Colonic mucosa (tissue), 4 donors: ENCODE results near the gene THSD7B. TPM values are rescaled to one million over a fixed set of nuclear protein-coding genes. Genes with fewer than 3 reads are reported as not detected.
"Not testable (repeated sequence)": the region's sequence is repeated elsewhere in the genome, so short reads cannot be mapped to it uniquely, and the experiment has no call there.

Experiments used
- DNase-seq: peaks from one replicate; pipeline ENCODE4 v3.0.0-alpha.2; 2020
- H3K27ac ChIP-seq: fragments of 200-600 bp; one replicate; pipeline ENCODE4 v1.8.0; 2021
- H3K27me3 ChIP-seq: fragments of 200-600 bp; one replicate; pipeline ENCODE4 v1.8.0; 2021
- H3K36me3 ChIP-seq: fragments of 200-600 bp; one replicate; pipeline ENCODE4 v1.8.0; 2021
- H3K4me1 ChIP-seq: fragments of 200-600 bp; one replicate; pipeline ENCODE4 v1.8.0; 2021; ENCODE audit warnings: mild to moderate bottlenecking
- H3K4me3 ChIP-seq: fragments of 200-600 bp; one replicate; pipeline ENCODE4 v1.8.0; 2021
- H3K9ac ChIP-seq, 2 donors: one replicate each; pipeline ENCODE4 v1.7.0; 2013; ENCODE audit warnings: control low read depth in 2 of 2, low read depth in 2 of 2, low read length in 2 of 2
- H3K9me3 ChIP-seq: fragments of 200-600 bp; one replicate; pipeline ENCODE4 v1.8.0; 2021
- CTCF ChIP-seq: fragments of 200-600 bp; IDR thresholded peaks from one replicate; pipeline ENCODE4 v1.8.0; 2022; ENCODE audit warnings: antibody characterized with exemption, mild to moderate bottlenecking
- intact Hi-C: fragments of 100-400 bp; cut with DNase I; formaldehyde crosslinking; loops from one replicate; pipeline ENCODE4 v1.14.1; 2022
- total RNA-seq, 2 donors: library from RNA; stranded (reverse); fragmentation: NEBNext Ultra II Directional in 1 of 2; extraction: Animal tissue kit (Norgen Biotek cat#: 25700) in 1 of 2; gene quantifications; one replicate each; pipeline ENCODE4 v1.2.1, GENCODE V29; 2021
- donor health status: healthy.
- donor health status: DM: no; HTN: no; CAD: no.
- donor health status: DM: no; HTN: no; CAD: no.

THSD7B gene
- total RNA-seq, 2 donors from 2014 or later, result 0.05 to 0.29 TPM

- intact Hi-C loops, result no loop called here
- no peak for TF ChIP-seq CTCF
- Histone ChIP-seq H3K36me3 (no peaks in the 10 kb centered on the region), H3K9me3 (no peaks in the 10 kb centered on the region), H3K27me3 (no peaks in the 10 kb centered on the region), H3K4me1 (no peaks in the 10 kb centered on the region), H3K27ac (no peak overlapping the region), H3K4me3 (no peak overlapping the region), H3K9ac (no peak overlapping the region)
- no peak for DNase-seq
Observed at GRCh38 chr2:137093116-137093515, 327.8 kb downstream of the THSD7B start.

- no peaks in the 10 kb centered on the region for H3K4me1 ChIP-seq
- no peaks in the 10 kb centered on the region for H3K36me3 ChIP-seq
- no peaks in the 10 kb centered on the region for H3K9me3 ChIP-seq
- H3K27ac ChIP-seq, result no peak overlapping the region
- no peak overlapping the region for H3K4me3 ChIP-seq
- H3K9ac ChIP-seq, result no peak overlapping the region
- TF ChIP-seq CTCF, result no peak
- no peaks in the 10 kb centered on the region for H3K27me3 ChIP-seq
- intact Hi-C loops, result no loop called here
- no peak for DNase-seq
Observed at GRCh38 chr2:137096187-137096586, 330.8 kb downstream of the THSD7B start.

GRCh38 chr2:137096693-137097092, 331.3 kb downstream of the THSD7B start:
- H3K36me3 ChIP-seq, result no peaks in the 10 kb centered on the region
- no peak overlapping the region for H3K9ac ChIP-seq
- no peaks in the 10 kb centered on the region for H3K9me3 ChIP-seq
- TF ChIP-seq CTCF, result no peak
- no peak overlapping the region for H3K27ac ChIP-seq
- no peaks in the 10 kb centered on the region for H3K4me1 ChIP-seq
- no peaks in the 10 kb centered on the region for H3K27me3 ChIP-seq
- H3K4me3 ChIP-seq, result no peak overlapping the region
- no peak for DNase-seq
- intact Hi-C loops, result no loop called here

- H3K4me1 ChIP-seq, H3K27ac ChIP-seq, DNase-seq, H3K36me3 ChIP-seq, intact Hi-C loops, H3K27me3 ChIP-seq, H3K4me3 ChIP-seq, H3K9ac ChIP-seq, H3K9me3 ChIP-seq: not testable (repeated sequence)
Observed at GRCh38 chr2:137101814-137102213, 336.5 kb downstream of the THSD7B start.

GRCh38 chr2:137107904-137108303, 342.6 kb downstream of the THSD7B start:
- intact Hi-C loops, result no loop called here
- H3K27ac ChIP-seq, result no peak overlapping the region

GRCh38 chr2:137111896-137112295, 346.6 kb downstream of the THSD7B start:
- H3K4me1 ChIP-seq, result no peaks in the 10 kb centered on the region
- no peaks in the 10 kb centered on the region for H3K9me3 ChIP-seq
- H3K9ac ChIP-seq, result no peak overlapping the region
- no peak for DNase-seq
- no peaks in the 10 kb centered on the region for H3K27me3 ChIP-seq
- intact Hi-C loops, result no loop called here
- no peaks in the 10 kb centered on the region for H3K36me3 ChIP-seq
- no peak for TF ChIP-seq CTCF
- no peak overlapping the region for H3K4me3 ChIP-seq
- H3K27ac ChIP-seq, result no peak overlapping the region

More at GRCh38 chr2:137107904-137108303, 342.6 kb downstream of the THSD7B start:
- no peak overlapping the region for H3K9ac ChIP-seq
- H3K27me3 ChIP-seq, result no peaks in the 10 kb centered on the region
- no peaks in the 10 kb centered on the region for H3K36me3 ChIP-seq
- no peak for DNase-seq
- no peaks in the 10 kb centered on the region for H3K4me1 ChIP-seq
- no peak overlapping the region for H3K4me3 ChIP-seq
- no peak for TF ChIP-seq CTCF
- no peaks in the 10 kb centered on the region for H3K9me3 ChIP-seq
